Neural progenitor cell (in vitro differentiated cells): ENCODE results near the gene HSPBAP1. TPM values are rescaled to one million over a fixed set of nuclear protein-coding genes. Genes with fewer than 3 reads are reported as not detected.

Experiments used
- DNase-seq: peaks from one replicate; pipeline ENCODE4 v3.0.0-alpha.2; 2016; ENCODE audit warnings: low spot score
- H2AFZ ChIP-seq: fragments of 200-600 bp; sonication (generic); replicated peaks from 2 replicates; pipeline ENCODE4 v1.6.1; 2016; ENCODE audit warnings: antibody characterized with exemption
- H3F3A ChIP-seq: fragments of 200-600 bp; sonication (generic); 2 replicates; pipeline ENCODE4 v1.6.1; 2016; ENCODE audit warnings: antibody characterized with exemption, low read depth
- H3K27ac ChIP-seq: fragments of 200-600 bp; sonication (generic); 2 replicates; pipeline ENCODE4 v1.5.1; 2016; ENCODE audit warnings: mild to moderate bottlenecking
- H3K27me3 ChIP-seq: fragments of 200-600 bp; sonication (generic); 2 replicates; pipeline ENCODE4 v1.6.1; 2016; ENCODE audit warnings: mild to moderate bottlenecking, moderate library complexity
- H3K36me3 ChIP-seq: fragments of 200-600 bp; sonication (generic); 2 replicates; pipeline ENCODE4 v1.5.1; 2016
- H3K4me1 ChIP-seq: fragments of 200-600 bp; sonication (generic); 2 replicates; pipeline ENCODE4 v1.6.1; 2016; ENCODE audit warnings: mixed run types
- H3K4me2 ChIP-seq: fragments of 200-600 bp; sonication (generic); 2 replicates; pipeline ENCODE4 v1.6.1; 2016
- H3K4me3 ChIP-seq: fragments of 200-600 bp; sonication (generic); 2 replicates; pipeline ENCODE4 v1.5.1; 2016
- H3K79me2 ChIP-seq: fragments of 200-600 bp; sonication (generic); 2 replicates; pipeline ENCODE4 v1.6.1; 2016; ENCODE audit warnings: low read depth
- H3K9ac ChIP-seq: fragments of 200-600 bp; sonication (generic); 2 replicates; pipeline ENCODE4 v1.6.1; 2016
- H3K9me3 ChIP-seq: fragments of 200-600 bp; sonication (generic); 2 replicates; pipeline ENCODE4 v1.5.1; 2016; ENCODE audit warnings: low read depth
- H4K20me1 ChIP-seq: fragments of 200-600 bp; sonication (generic); 2 replicates; pipeline ENCODE4 v1.6.1; 2016; ENCODE audit warnings: low read depth
- H3K27ac Mint-ChIP-seq: 3 replicates; pipeline ENCODE4 v1.8.0; 2021; ENCODE audit warnings: mixed read lengths
- H3K27me3 Mint-ChIP-seq: 2 replicates; pipeline ENCODE4 v1.8.0; 2022; ENCODE audit warnings: low read depth, mild to moderate bottlenecking, inconsistent platforms, moderate library complexity, mixed read lengths; ENCODE audit not compliant: insufficient read depth
- H3K36me3 Mint-ChIP-seq: 3 replicates; pipeline ENCODE4 v1.8.0; 2021; ENCODE audit warnings: mixed read lengths
- H3K4me1 Mint-ChIP-seq: 3 replicates; pipeline ENCODE4 v1.8.0; 2021; ENCODE audit warnings: mixed read lengths
- H3K4me3 Mint-ChIP-seq: 3 replicates; pipeline ENCODE4 v1.8.0; 2021; ENCODE audit warnings: mild to moderate bottlenecking, moderate library complexity, mixed read lengths
- H3K9me3 Mint-ChIP-seq: 3 replicates; pipeline ENCODE4 v1.8.0; 2020; ENCODE audit warnings: mixed read lengths
- CTCF ChIP-seq: fragments of 200-600 bp; sonication (generic); IDR thresholded peaks from 2 replicates; pipeline ENCODE4 v1.5.1; 2017; ENCODE audit warnings: antibody characterized with exemption, mild to moderate bottlenecking
- EZH2 ChIP-seq: fragments of 200-600 bp; sonication (generic); IDR thresholded peaks from 2 replicates; pipeline ENCODE4 v1.6.1; 2017; ENCODE audit warnings: antibody characterized with exemption, mild to moderate bottlenecking, moderate library complexity
- EZH2phosphoT487 ChIP-seq: fragments of 200-600 bp; sonication (generic); IDR thresholded peaks from 2 replicates; pipeline ENCODE4 v1.6.1; 2017; ENCODE audit warnings: antibody characterized with exemption
- total RNA-seq: library from RNA; depleted of rRNA; stranded (reverse); fragments of >200 nt; gene quantifications from 2 replicates; pipeline ENCODE4 v1.2.3, GENCODE V29; 2015; ENCODE audit warnings: low replicate concordance

Gene HSPBAP1
- total RNA-seq, 1 donor from 2014 or later: 15.0 TPM

- TF ChIP-seq EZH2 (no peak), EZH2phosphoT487 (no peak), CTCF (no peak)
- Histone ChIP-seq H4K20me1 (no peaks in the 10 kb centered on the region), H3K27me3 (no peaks in the 10 kb centered on the region), H3K4me3 (no peak overlapping the region), H3K4me2 (no peak overlapping the region), H3F3A (peaks cover 2% of the 10 kb centered on the region), H3K27ac (no peak overlapping the region), H3K9ac (no peak overlapping the region), H3K36me3 (no peaks in the 10 kb centered on the region), H3K9me3 (no peaks in the 10 kb centered on the region), H3K4me1 (no peaks in the 10 kb centered on the region), H3K79me2 (no peaks in the 10 kb centered on the region), H2AFZ (no peak overlapping the region)
- no peak overlapping the region for H3K4me3 Mint-ChIP-seq
- H3K9me3 Mint-ChIP-seq: no peaks in the 10 kb centered on the region
- H3K27me3 Mint-ChIP-seq: peaks cover 2% of the 10 kb centered on the region
- no peaks in the 10 kb centered on the region for H3K4me1 Mint-ChIP-seq
- H3K36me3 Mint-ChIP-seq: peaks cover 2% of the 10 kb centered on the region
- no peak for DNase-seq
- H3K27ac Mint-ChIP-seq: no peak overlapping the region
These were observed 25.9 kb downstream of the HSPBAP1 start for GRCh38 chr3:122767540-122768372.

DNA sequence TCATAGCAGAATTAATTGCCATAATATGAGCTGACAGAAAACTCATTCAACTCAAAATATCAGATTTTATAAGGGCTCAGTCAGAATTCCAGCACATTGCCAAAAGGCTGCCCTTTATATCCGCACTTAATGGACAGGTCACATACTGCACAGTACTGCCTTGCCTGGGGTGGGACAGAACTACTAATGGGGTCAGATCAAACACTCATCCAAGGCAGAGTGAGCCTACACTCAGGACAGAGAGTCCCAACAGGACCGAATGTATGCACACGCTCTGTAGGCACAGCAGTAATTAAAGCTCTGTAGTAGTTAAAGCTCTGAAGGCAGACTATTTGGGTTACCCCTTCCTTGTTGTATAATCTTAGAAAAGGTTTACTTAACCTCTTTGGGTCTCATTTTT, 27.2 kb downstream of the HSPBAP1 start:
- Mint-ChIP-seq H3K27me3 (peaks cover 2% of the 10 kb centered on the region), H3K4me3 (no peak overlapping the region), H3K9me3 (no peaks in the 10 kb centered on the region), H3K4me1 (no peaks in the 10 kb centered on the region), H3K27ac (no peak overlapping the region), H3K36me3 (peaks cover 2% of the 10 kb centered on the region)
- Histone ChIP-seq H3K79me2 (no peaks in the 10 kb centered on the region), H3F3A (peaks cover 14% of the 10 kb centered on the region), H3K9ac (no peak overlapping the region), H3K4me3 (no peak overlapping the region), H4K20me1 (no peaks in the 10 kb centered on the region), H3K4me1 (peaks cover 1% of the 10 kb centered on the region), H3K27ac (no peak overlapping the region), H3K36me3 (no peaks in the 10 kb centered on the region), H2AFZ (no peak overlapping the region), H3K27me3 (no peaks in the 10 kb centered on the region), H3K9me3 (no peaks in the 10 kb centered on the region), H3K4me2 (no peak overlapping the region)
- no peak for DNase-seq
- TF ChIP-seq CTCF (no peak), EZH2phosphoT487 (no peak), EZH2 (no peak)

- Mint-ChIP-seq H3K9me3 (no peaks in the 10 kb centered on the region), H3K27ac (peak overlapping the region; percentile 43), H3K27me3 (peaks cover 4% of the 10 kb centered on the region), H3K4me3 (no peak overlapping the region), H3K4me1 (peaks cover 12% of the 10 kb centered on the region), H3K36me3 (no peaks in the 10 kb centered on the region)
- no peak overlapping the region for H3K9ac ChIP-seq
- TF ChIP-seq EZH2phosphoT487 (no peak), CTCF (no peak), EZH2 (no peak)
- H3K9me3 ChIP-seq: no peaks in the 10 kb centered on the region
- H3F3A ChIP-seq: peaks cover 20% of the 10 kb centered on the region
- H2AFZ ChIP-seq: no peak overlapping the region
- H3K4me1 ChIP-seq: peaks cover 13% of the 10 kb centered on the region
- no peaks in the 10 kb centered on the region for H3K36me3 ChIP-seq
- peak overlapping the region; percentile 73 for H3K27ac ChIP-seq
- no peak overlapping the region for H3K4me3 ChIP-seq
- H3K79me2 ChIP-seq: no peaks in the 10 kb centered on the region
- peak; percentile 69 for DNase-seq
- no peaks in the 10 kb centered on the region for H3K27me3 ChIP-seq
- H4K20me1 ChIP-seq: peaks cover 4% of the 10 kb centered on the region
- peak overlapping the region; percentile 31 for H3K4me2 ChIP-seq
These were observed 33.0 kb downstream of the HSPBAP1 start for GRCh38 chr3:122760453-122761271.
